Chondrocyte (in vitro differentiated cells): ENCODE data around the gene FAM186B. TPM values are rescaled to one million over a fixed set of nuclear protein-coding genes. Genes with fewer than 3 reads are reported as not detected.
A peak's percentile ranks its signal among the peaks of the same experiment; 100 is the strongest.

Experiments used
- DNase-seq: peaks from one replicate; pipeline ENCODE4 v3.0.0; 2021; ENCODE audit warnings: mixed read lengths, low spot score
- H3K27ac Mint-ChIP-seq: one replicate; pipeline ENCODE4 v1.8.0; 2021; ENCODE audit warnings: mild to moderate bottlenecking, moderate library complexity, mixed read lengths; ENCODE audit not compliant: unreplicated experiment
- H3K27me3 Mint-ChIP-seq: 2 replicates; pipeline ENCODE4 v1.8.0; 2021; ENCODE audit warnings: low read depth, mixed read lengths
- H3K36me3 Mint-ChIP-seq: 2 replicates; pipeline ENCODE4 v1.8.0; 2021; ENCODE audit warnings: low read depth, mixed read lengths
- H3K4me1 Mint-ChIP-seq: 2 replicates; pipeline ENCODE4 v1.8.0; 2021; ENCODE audit warnings: low read depth, mild to moderate bottlenecking, mixed read lengths
- H3K4me3 Mint-ChIP-seq: one replicate; pipeline ENCODE4 v1.8.0; 2021; ENCODE audit warnings: mild to moderate bottlenecking, moderate library complexity, mixed read lengths; ENCODE audit not compliant: unreplicated experiment
- H3K9me3 Mint-ChIP-seq: 2 replicates; pipeline ENCODE4 v1.8.0; 2021; ENCODE audit warnings: low read depth, mixed read lengths
- total RNA-seq: library from RNA; stranded (reverse); gene quantifications from 3 replicates; pipeline ENCODE4 v1.2.1, GENCODE V29; 2021
- TF ChIP-seq, protein P1 (sequence below): fragments of 200-600 bp; sonication (generic); IDR thresholded peaks from 2 replicates; pipeline ENCODE4 v1.5.0; 2021; ENCODE audit warnings: antibody characterized with exemption, mild to moderate bottlenecking, moderate library complexity

The FAM186B gene
- total RNA-seq, 1 donor from 2014 or later: 0.27 TPM

DNA sequence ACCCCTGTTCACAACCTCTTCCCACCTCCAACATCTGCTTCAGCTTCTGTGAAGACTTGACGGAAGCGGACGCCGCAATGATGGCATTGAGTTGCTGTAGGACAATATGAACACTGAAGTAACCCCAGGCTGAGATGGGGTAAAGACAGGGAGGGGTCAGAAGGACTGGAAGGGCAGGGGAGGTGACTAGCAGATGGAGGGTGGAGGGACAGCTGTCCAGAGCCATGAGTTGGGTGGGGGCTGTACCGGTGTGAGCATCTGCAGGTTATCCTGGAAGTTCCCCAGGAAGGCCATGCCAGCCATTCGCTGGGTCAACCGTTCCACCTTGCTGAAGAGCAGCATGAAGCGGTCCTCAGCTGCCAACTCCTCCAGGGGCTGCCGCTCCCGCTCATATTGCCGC lies 44.0 kb upstream of the FAM186B start:
- TF ChIP-seq, protein P1, sequence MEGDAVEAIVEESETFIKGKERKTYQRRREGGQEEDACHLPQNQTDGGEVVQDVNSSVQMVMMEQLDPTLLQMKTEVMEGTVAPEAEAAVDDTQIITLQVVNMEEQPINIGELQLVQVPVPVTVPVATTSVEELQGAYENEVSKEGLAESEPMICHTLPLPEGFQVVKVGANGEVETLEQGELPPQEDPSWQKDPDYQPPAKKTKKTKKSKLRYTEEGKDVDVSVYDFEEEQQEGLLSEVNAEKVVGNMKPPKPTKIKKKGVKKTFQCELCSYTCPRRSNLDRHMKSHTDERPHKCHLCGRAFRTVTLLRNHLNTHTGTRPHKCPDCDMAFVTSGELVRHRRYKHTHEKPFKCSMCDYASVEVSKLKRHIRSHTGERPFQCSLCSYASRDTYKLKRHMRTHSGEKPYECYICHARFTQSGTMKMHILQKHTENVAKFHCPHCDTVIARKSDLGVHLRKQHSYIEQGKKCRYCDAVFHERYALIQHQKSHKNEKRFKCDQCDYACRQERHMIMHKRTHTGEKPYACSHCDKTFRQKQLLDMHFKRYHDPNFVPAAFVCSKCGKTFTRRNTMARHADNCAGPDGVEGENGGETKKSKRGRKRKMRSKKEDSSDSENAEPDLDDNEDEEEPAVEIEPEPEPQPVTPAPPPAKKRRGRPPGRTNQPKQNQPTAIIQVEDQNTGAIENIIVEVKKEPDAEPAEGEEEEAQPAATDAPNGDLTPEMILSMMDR: no peak
- Mint-ChIP-seq H3K9me3 (no peaks in the 10 kb centered on the region), H3K36me3 (peaks cover 46% of the 10 kb centered on the region), H3K4me3 (no peak overlapping the region), H3K4me1 (peaks cover 26% of the 10 kb centered on the region), H3K27me3 (no peaks in the 10 kb centered on the region), H3K27ac (peak overlapping the region; percentile 17)
- no peak for DNase-seq

- TF ChIP-seq, protein P1: no peak
- H3K27me3 Mint-ChIP-seq: no peaks in the 10 kb centered on the region
- H3K4me1 Mint-ChIP-seq: peaks cover 26% of the 10 kb centered on the region
- DNase-seq: no peak
- peaks cover 42% of the 10 kb centered on the region for H3K36me3 Mint-ChIP-seq
- no peak overlapping the region for H3K4me3 Mint-ChIP-seq
- H3K9me3 Mint-ChIP-seq: no peaks in the 10 kb centered on the region
- H3K27ac Mint-ChIP-seq: no peak overlapping the region
Observed at GRCh38 chr12:49648712-49649003, 43.2 kb upstream of the FAM186B start.

GRCh38 chr12:49647827-49648711 lies 42.6 kb upstream of the FAM186B start:
- Mint-ChIP-seq H3K4me1 (peaks cover 26% of the 10 kb centered on the region), H3K27ac (peak overlapping the region; percentile 74), H3K9me3 (no peaks in the 10 kb centered on the region), H3K4me3 (no peak overlapping the region), H3K27me3 (no peaks in the 10 kb centered on the region), H3K36me3 (peaks cover 43% of the 10 kb centered on the region)
- TF ChIP-seq, protein P1: no peak
- DNase-seq: no peak

GRCh38 chr12:49646871-49647654 lies 41.6 kb upstream of the FAM186B start:
- Mint-ChIP-seq H3K27me3 (no peaks in the 10 kb centered on the region), H3K4me1 (peaks cover 26% of the 10 kb centered on the region), H3K9me3 (no peaks in the 10 kb centered on the region), H3K27ac (peak overlapping the region; percentile 27), H3K36me3 (peaks cover 43% of the 10 kb centered on the region), H3K4me3 (no peak overlapping the region)
- TF ChIP-seq, protein P1: no peak
- DNase-seq: no peak

DNA sequence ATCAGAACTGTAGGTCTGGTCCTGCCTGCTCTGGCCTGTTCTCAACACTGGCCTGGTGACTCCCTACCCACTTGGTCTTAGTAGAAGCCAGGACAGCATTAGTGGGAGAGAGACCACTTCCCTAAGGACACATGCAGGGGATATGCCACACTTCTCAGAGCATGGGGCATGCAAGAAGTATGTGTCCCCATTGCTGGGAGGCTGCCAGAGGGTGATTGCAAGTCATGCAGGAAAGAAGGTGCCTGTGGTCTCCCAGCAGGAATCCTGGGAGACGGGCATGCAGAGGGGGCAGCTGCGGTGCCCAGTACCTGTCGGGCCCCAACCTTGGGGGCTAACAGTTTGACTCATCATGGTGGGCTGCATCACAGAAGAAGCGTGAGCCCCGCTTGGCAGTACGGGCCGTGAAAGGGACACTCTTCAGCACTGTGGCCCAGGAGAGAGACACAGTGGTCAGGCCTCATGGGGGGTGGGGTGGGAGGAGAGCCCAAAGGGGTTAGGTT lies 40.9 kb upstream of the FAM186B start:
- Mint-ChIP-seq H3K27ac (no peak overlapping the region), H3K36me3 (peaks cover 43% of the 10 kb centered on the region), H3K4me3 (no peak overlapping the region), H3K27me3 (no peaks in the 10 kb centered on the region), H3K4me1 (peaks cover 26% of the 10 kb centered on the region), H3K9me3 (no peaks in the 10 kb centered on the region)
- no peak for DNase-seq
- TF ChIP-seq, protein P1: no peak
